Measurements from ENCODE around the gene OPHN1.

DNA sequence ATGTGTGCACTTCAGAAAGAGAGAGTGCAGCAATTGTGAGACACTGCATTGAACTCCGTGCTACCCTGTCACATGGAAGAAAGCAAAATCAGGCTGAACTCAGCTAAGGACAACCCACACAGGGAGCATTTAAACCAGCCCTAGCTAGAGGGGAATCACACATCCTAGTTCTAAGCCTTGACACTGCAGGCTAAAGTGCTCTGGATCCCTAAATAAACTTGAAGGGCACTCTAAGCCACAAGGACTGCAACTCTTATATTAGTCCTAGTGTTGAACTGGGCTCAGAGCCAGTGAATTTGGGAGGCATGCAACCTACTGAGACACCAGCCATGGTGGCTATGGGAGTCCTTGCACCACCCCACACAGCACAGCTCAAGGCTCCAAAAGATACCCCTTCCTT is 311.9 kb downstream of the OPHN1 start:
- no peak for TF ChIP-seq GATA2 (IDR thresholded peaks at IDR 0.05; ENCODE audit: low read depth, low read length)
- no peak for TF ChIP-seq GATA3 (IDR thresholded peaks at IDR 0.05; ENCODE audit: low read depth, low read length)

Data from SH-SY5Y (cell line).